GM12878 (cell line): ENCODE results near the gene LRRC55. TPM values are rescaled to one million over a fixed set of nuclear protein-coding genes. Genes with fewer than 3 reads are reported as not detected.

Source experiments
- ATAC-seq: fragments of 200-7000 bp; cut with Tn5 transposase; 3 replicates; pipeline ENCODE4 v1.9.1; 2020; ENCODE audit warnings: mild to moderate bottlenecking, moderate library complexity
- BruUV-seq: library from RNA; stranded (reverse); fragments of 400-500 nt; replicated peaks from 2 replicates; lab custom pipeline; 2021; lab: Mats Ljungman, UMichigan
- CTCF ChIA-PET: fragments of 300-600 bp; sonication (Branson Sonifier 250); formaldehyde crosslinking; extraction: SDS; loops from one replicate; lab custom pipeline; 2021; ENCODE audit warnings: inconsistent platforms; lab: Yijun Ruan, JAX
- POLR2A ChIA-PET: fragments of 350-600 bp; formaldehyde crosslinking; extraction: SDS; loops from one replicate; lab custom pipeline; 2021; ENCODE audit warnings: inconsistent platforms; lab: Charles Lee
- RAD21 ChIA-PET: fragments of 300-600 bp; sonication (Branson Sonifier 250); formaldehyde crosslinking; loops from one replicate; lab custom pipeline; 2023; ENCODE audit warnings: antibody characterized with exemption; ENCODE audit not compliant: unreplicated experiment; lab: Charles Lee
- SMC1A ChIA-PET: fragments of 300-600 bp; sonication (Branson Sonifier 250); formaldehyde crosslinking; loops from one replicate; lab custom pipeline; 2023; ENCODE audit not compliant: unreplicated experiment, uncharacterized antibody; lab: Charles Lee
- DNase-seq: peaks from one replicate; pipeline ENCODE4 v3.0.0-alpha.2; 2011; ENCODE audit warnings: low read depth, low spot score
- FAIRE-seq: peaks from 3 replicates; lab custom pipeline; 2011; peaks lifted over from hg19 to GRCh38; lab: Jason Lieb, UNC
- H2AFZ ChIP-seq: 2 replicates; pipeline ENCODE4 v1.6.0; 2011; ENCODE audit warnings: low read depth, low read length, control low read depth; ENCODE audit not compliant: control insufficient read depth
- H3K27ac ChIP-seq: 2 replicates; pipeline ENCODE4 v1.5.1; 2011; ENCODE audit warnings: control low read depth; ENCODE audit not compliant: control insufficient read depth, insufficient read depth
- H3K27me3 ChIP-seq, 2 experiments: replicated peaks in 1 of 2; 2 replicates each; pipeline versions ENCODE4 v1.6.0 to v1.6.1; 2011; ENCODE audit warnings: low read length in 1 of 2; ENCODE audit not compliant: control insufficient read depth in 2 of 2, insufficient read depth in 2 of 2
- H3K36me3 ChIP-seq, 2 experiments: 2 replicates each; pipeline ENCODE4 v1.5.1; 2011; ENCODE audit warnings: low read length in 1 of 2; ENCODE audit not compliant: control insufficient read depth in 2 of 2, insufficient read depth in 2 of 2
- H3K4me1 ChIP-seq: 2 replicates; pipeline ENCODE4 v1.6.1; 2011; ENCODE audit warnings: mild to moderate bottlenecking, low read length, moderate library complexity, mixed read lengths; ENCODE audit not compliant: control insufficient read depth, insufficient read depth
- H3K4me2 ChIP-seq: 2 replicates; pipeline ENCODE4 v1.6.0; 2011; ENCODE audit warnings: control low read depth; ENCODE audit not compliant: control insufficient read depth, insufficient read depth
- H3K4me3 ChIP-seq: fragments of 200-600 bp; sonication (generic); 2 replicates; pipeline ENCODE4 v1.5.1; 2016
- H3K79me2 ChIP-seq: 2 replicates; pipeline ENCODE4 v1.6.0; 2011; ENCODE audit warnings: low read length; ENCODE audit not compliant: control insufficient read depth, insufficient read depth
- H3K9ac ChIP-seq: 2 replicates; pipeline ENCODE4 v1.8.0; 2011; ENCODE audit warnings: low read length, control low read depth, mixed read lengths; ENCODE audit not compliant: control insufficient read depth, insufficient read depth
- H3K9me3 ChIP-seq: replicated peaks from 3 replicates; pipeline ENCODE4 v1.5.1; 2011; ENCODE audit warnings: mild to moderate bottlenecking, low read length; ENCODE audit not compliant: control insufficient read depth, insufficient read depth
- H4K20me1 ChIP-seq: 2 replicates; pipeline ENCODE4 v1.6.0; 2011; ENCODE audit not compliant: control insufficient read depth, insufficient read depth
- BCL3 ChIP-seq: IDR thresholded peaks from 2 replicates; pipeline ENCODE4 v1.6.1; 2011; ENCODE audit warnings: borderline replicate concordance, low read depth, mild to moderate bottlenecking, moderate library complexity, low read length; ENCODE audit not compliant: insufficient read depth, poor library complexity, severe bottlenecking
- CBX3 ChIP-seq: fragments of 200-600 bp; sonication (generic); IDR thresholded peaks from 2 replicates; pipeline ENCODE4 v1.6.1; 2016; ENCODE audit warnings: low read depth, borderline replicate concordance
- CHD4 ChIP-seq: fragments of 200-600 bp; sonication (generic); IDR thresholded peaks from 2 replicates; pipeline ENCODE4 v1.6.1; 2016; ENCODE audit warnings: mild to moderate bottlenecking
- EED ChIP-seq: sonication (generic); IDR thresholded peaks from 2 replicates; pipeline ENCODE4 v1.6.1; 2016; ENCODE audit warnings: antibody characterized with exemption, low read depth
- EGR1 ChIP-seq, 2 experiments: IDR thresholded peaks; 1 replicate in 1 of 2; 2 replicates in 1 of 2; pipeline ENCODE4 v1.6.1; 2011 to 2012; ENCODE audit warnings: low read depth in 2 of 2, low read length in 2 of 2, borderline replicate concordance in 1 of 2, mild to moderate bottlenecking in 1 of 2, moderate library complexity in 1 of 2
- IRF4 ChIP-seq: IDR thresholded peaks from 2 replicates; pipeline ENCODE4 v1.6.1; 2011; ENCODE audit warnings: low read depth, low read length
- KDM1A ChIP-seq: fragments of 200-600 bp; sonication (generic); IDR thresholded peaks from 2 replicates; pipeline ENCODE4 v1.6.1; 2016; ENCODE audit warnings: borderline replicate concordance
- SIN3A ChIP-seq: IDR thresholded peaks from 2 replicates; pipeline ENCODE4 v1.6.1; 2012; ENCODE audit warnings: low read depth, low read length, improper control_type of control experiment
- SMAD1 ChIP-seq: fragments of 450-650 bp; IDR thresholded peaks from 2 replicates; pipeline ENCODE4 v1.6.1; 2018; ENCODE audit warnings: mild to moderate bottlenecking, low read depth; ENCODE audit not compliant: partially characterized antibody
- ZNF207 ChIP-seq: fragments of 450-650 bp; IDR thresholded peaks from 2 replicates; pipeline ENCODE4 v1.6.1; 2014; ENCODE audit warnings: antibody characterized with exemption, mild to moderate bottlenecking, borderline replicate concordance
- ZNF24 ChIP-seq: fragments of 450-650 bp; IDR thresholded peaks from 2 replicates; pipeline ENCODE4 v1.6.1; 2017; ENCODE audit warnings: antibody characterized with exemption, mild to moderate bottlenecking
- ZNF592 ChIP-seq: fragments of 450-650 bp; IDR thresholded peaks from 2 replicates; pipeline ENCODE4 v1.6.1; 2017; ENCODE audit warnings: mild to moderate bottlenecking, moderate library complexity
- WGBS: methylation state at CpG from one replicate; pipeline ENCODE4 v1.1.6; 2016; ENCODE audit warnings: low lambda C conversion rate; ENCODE audit not compliant: insufficient replicate concordance, insufficient coverage; ENCODE audit errors: missing lambda C conversion rate; 5-methylcytosine and 5-hydroxymethylcytosine counted together
- in situ Hi-C: fragments of 300-500 bp; cut with MboI; formaldehyde crosslinking; loops from 9 replicates; pipeline ENCODE4 v1.14.3; 2018; ENCODE audit warnings: mixed read lengths
- intact Hi-C: fragments of 100-400 bp; cut with micrococcal nuclease; formaldehyde crosslinking; loops from one replicate; pipeline ENCODE4 v1.14.2; 2022; ENCODE audit not compliant: unreplicated experiment
- polyA plus RNA-seq, 11 experiments: library from polyadenylated mRNA; depleted of rRNA in 4 of 11; unstranded in 6 of 11; stranded (reverse) in 5 of 11; fragments of >200 nt; fragmentation: Nextera tagmentation in 4 of 11; fragmentation: Illumina TruSeq in 1 of 11; extraction: Ambion mirVana in 4 of 11; extraction: Trizol in 1 of 11; gene quantifications; 1 replicate in 1 of 11; 2 replicates in 10 of 11; pipeline versions ENCODE4 v1.2.1 to v1.2.3, GENCODE V29; 2011 to 2016; ENCODE audit warnings: inconsistent platforms in 2 of 11, missing spikeins in 2 of 11, low read depth in 1 of 11
- total RNA-seq, 4 experiments: library from RNA; depleted of rRNA in 3 of 4; stranded (reverse); fragments of >200 nt in 3 of 4; fragmentation: Illumina TruSeq in 1 of 4; extraction: Trizol in 1 of 4; gene quantifications; 2 replicates each; pipeline versions ENCODE4 v1.2.1 to v1.2.3, GENCODE V29; 2013 to 2021

Gene LRRC55
- total and polyA plus RNA-seq, 10 of the 15 experiments (the other 5 are each of a cell fraction or from before 2014, with no cell fraction given) = 0.01 to 0.04 TPM; not detected in 8

GRCh38 chr11:57158180-57158579 is 23.6 kb upstream of the LRRC55 start:
- H3K4me2 ChIP-seq = no peak overlapping the region
- SMC1A ChIA-PET = no interaction called here
- no peaks in the 10 kb centered on the region for H3K9me3 ChIP-seq
- DNase-seq = no peak
- H2AFZ ChIP-seq = no peak overlapping the region
- POLR2A ChIA-PET = no interaction called here
- CTCF ChIA-PET = no interaction called here
- TF ChIP-seq SMAD1 (no peak), IRF4 (no peak), ZNF24 (no peak), EED (no peak), CHD4 (no peak), SIN3A (no peak), CBX3 (no peak), ZNF207 (no peak), KDM1A (no peak)
- TF ChIP-seq, all 136 proteins: peak for 0
- Histone ChIP-seq H4K20me1 (no peaks in the 10 kb centered on the region), H3K27me3 (no peaks in the 10 kb centered on the region; a peak in 1 of 4 replicates), H3K4me1 (no peaks in the 10 kb centered on the region), H3K27ac (no peak overlapping the region), H3K36me3 (no peaks in the 10 kb centered on the region), H3K4me3 (no peak overlapping the region), H3K9ac (no peak overlapping the region), H3K79me2 (no peaks in the 10 kb centered on the region)
- FAIRE-seq (no peak), ATAC-seq (no peak)
- RAD21 ChIA-PET = no interaction called here
- intact Hi-C loops = no loop called here
- no TSS peak for BruUV-seq
- WGBS = 53% methylated on average over 5 of the region's 5 CpGs
- in situ Hi-C loops = no loop called here

GRCh38 chr11:57158599-57158998 is 23.2 kb upstream of the LRRC55 start:
- RAD21 ChIA-PET = no interaction called here
- intact Hi-C loops (no loop called here), in situ Hi-C loops (no loop called here)
- H3K36me3 ChIP-seq = no peaks in the 10 kb centered on the region
- FAIRE-seq (no peak), ATAC-seq (no peak), DNase-seq (no peak)
- no peak overlapping the region for H3K9ac ChIP-seq
- SMC1A ChIA-PET = no interaction called here
- H3K27me3 ChIP-seq = no peaks in the 10 kb centered on the region; a peak in 1 of 4 replicates
- POLR2A ChIA-PET = no interaction called here
- H3K4me3 ChIP-seq = no peak overlapping the region
- WGBS = 53% methylated on average over 1 of the region's 1 CpG
- H4K20me1 ChIP-seq = no peaks in the 10 kb centered on the region
- no peaks in the 10 kb centered on the region for H3K79me2 ChIP-seq
- H3K9me3 ChIP-seq = no peaks in the 10 kb centered on the region
- no peak overlapping the region for H2AFZ ChIP-seq
- CTCF ChIA-PET = no interaction called here
- H3K27ac ChIP-seq = no peak overlapping the region
- H3K4me1 ChIP-seq = no peaks in the 10 kb centered on the region
- no TSS peak for BruUV-seq
- H3K4me2 ChIP-seq = no peak overlapping the region
- TF ChIP-seq BCL3 (no peak), ZNF592 (no peak), EGR1 (IDR thresholded peaks at IDR 0.05; ENCODE audit: borderline replicate concordance in 1 of 2, low read depth in 2 of 2, low read length in 2 of 2) (no peak)
